GM23338 (cell line): ENCODE data around the gene ATAD2B. TPM values are rescaled to one million over a fixed set of nuclear protein-coding genes. Genes with fewer than 3 reads are reported as not detected.

Experiments
- ATAC-seq: fragments of 200-7000 bp; cut with Tn5 transposase; 3 replicates; pipeline ENCODE4 v1.9.1; 2020
- DNase-seq: peaks from one replicate; pipeline ENCODE4 v3.0.0-alpha.2; 2015; ENCODE audit warnings: low spot score
- H2AFZ ChIP-seq: fragments of 200-600 bp; sonication (generic); 2 replicates; pipeline ENCODE4 v1.8.0; 2016; ENCODE audit warnings: antibody characterized with exemption, mild to moderate bottlenecking, moderate library complexity
- H3F3A ChIP-seq: fragments of 200-600 bp; sonication (generic); replicated peaks from 2 replicates; pipeline ENCODE4 v1.8.0; 2017; ENCODE audit warnings: antibody characterized with exemption, mixed run types, low read depth
- H3K27ac ChIP-seq: fragments of 200-600 bp; sonication (generic); 2 replicates; pipeline ENCODE4 v1.6.1; 2016; ENCODE audit warnings: low read depth
- H3K27me3 ChIP-seq: fragments of 200-600 bp; sonication (generic); 2 replicates; pipeline ENCODE4 v1.8.0; 2016; ENCODE audit warnings: mild to moderate bottlenecking, mixed run types, moderate library complexity; ENCODE audit not compliant: insufficient read depth
- H3K36me3 ChIP-seq: fragments of 200-600 bp; sonication (generic); 2 replicates; pipeline ENCODE4 v1.8.0; 2016; ENCODE audit warnings: mild to moderate bottlenecking; ENCODE audit not compliant: insufficient read depth
- H3K4me1 ChIP-seq: fragments of 200-600 bp; sonication (generic); 2 replicates; pipeline ENCODE4 v1.8.0; 2016; ENCODE audit warnings: mild to moderate bottlenecking, moderate library complexity; ENCODE audit not compliant: insufficient read depth
- H3K4me2 ChIP-seq: fragments of 200-600 bp; sonication (generic); 2 replicates; pipeline ENCODE4 v1.7.1; 2017; ENCODE audit warnings: mixed run types
- H3K4me3 ChIP-seq: fragments of 200-600 bp; sonication (generic); 2 replicates; pipeline ENCODE4 v1.6.1; 2016; ENCODE audit warnings: mixed run types
- H3K79me2 ChIP-seq: fragments of 200-600 bp; sonication (generic); replicated peaks from 2 replicates; pipeline ENCODE4 v1.8.0; 2017; ENCODE audit warnings: mild to moderate bottlenecking; ENCODE audit not compliant: insufficient read depth
- H3K9me2 ChIP-seq: fragments of 200-600 bp; sonication (generic); 2 replicates; pipeline ENCODE4 v1.8.0; 2017; ENCODE audit not compliant: insufficient read depth
- H4K20me1 ChIP-seq: fragments of 200-600 bp; sonication (generic); replicated peaks from 2 replicates; pipeline ENCODE4 v1.8.0; 2017; ENCODE audit warnings: mild to moderate bottlenecking; ENCODE audit not compliant: insufficient read depth
- H3K27ac Mint-ChIP-seq: 2 replicates; pipeline ENCODE4 v1.8.0; 2020; ENCODE audit warnings: inconsistent platforms, mild to moderate bottlenecking, moderate library complexity, mixed read lengths
- H3K27me3 Mint-ChIP-seq: 3 replicates; pipeline ENCODE4 v1.8.0; 2022; ENCODE audit warnings: low read depth, mild to moderate bottlenecking, moderate library complexity, mixed read lengths, inconsistent platforms; ENCODE audit not compliant: insufficient read depth, poor library complexity
- H3K36me3 Mint-ChIP-seq: 3 replicates; pipeline ENCODE4 v1.8.0; 2021; ENCODE audit warnings: low read depth, mild to moderate bottlenecking, inconsistent platforms, moderate library complexity, mixed read lengths
- H3K4me1 Mint-ChIP-seq: 3 replicates; pipeline ENCODE4 v1.8.0; 2020; ENCODE audit warnings: mild to moderate bottlenecking, inconsistent platforms, mixed read lengths
- H3K4me3 Mint-ChIP-seq: 3 replicates; pipeline ENCODE4 v1.8.0; 2021; ENCODE audit warnings: moderate library complexity, mild to moderate bottlenecking, inconsistent platforms, mixed read lengths
- H3K9me3 Mint-ChIP-seq: 3 replicates; pipeline ENCODE4 v1.8.0; 2020; ENCODE audit warnings: moderate library complexity, mild to moderate bottlenecking, inconsistent platforms, mixed read lengths
- CREB1 ChIP-seq: fragments of 250-450 bp; sonication (Bioruptor Pico); IDR thresholded peaks from 2 replicates; pipeline ENCODE4 v1.5.0; 2020; ENCODE audit warnings: low read depth, mild to moderate bottlenecking, moderate library complexity
- CTCF ChIP-seq, 2 experiments: fragments of 200-600 bp in 1 of 2; sonication (generic) in 1 of 2; conservative IDR thresholded peaks; 2 replicates each; pipeline versions ENCODE4 v1.5.1 to v1.6.1; 2016 to 2017; ENCODE audit warnings: antibody characterized with exemption in 2 of 2, low read depth in 2 of 2, mild to moderate bottlenecking in 2 of 2, moderate library complexity in 1 of 2
- JUNB ChIP-seq: IDR thresholded peaks from one replicate; pipeline ENCODE4 v1.6.1; 2016; ENCODE audit warnings: antibody characterized with exemption; ENCODE audit not compliant: unreplicated experiment
- ZNF114 ChIP-seq: fragments of 250-450 bp; sonication (Bioruptor Pico); IDR thresholded peaks from 2 replicates; pipeline ENCODE4 v1.5.0; 2020; ENCODE audit warnings: mild to moderate bottlenecking, moderate library complexity
- polyA plus RNA-seq: library from polyadenylated mRNA; unstranded; fragments of >200 nt; fragmentation: Nextera tagmentation; extraction: Ambion mirVana; gene quantifications from 2 replicates; pipeline ENCODE4 v1.2.1, GENCODE V29; 2016
- total RNA-seq: library from RNA; depleted of rRNA; stranded (reverse); fragments of >200 nt; shearing (Covaris generic); gene quantifications from 2 replicates; pipeline ENCODE4 v1.2.3, GENCODE V29; 2014
- TF ChIP-seq, protein P1 (sequence below): IDR thresholded peaks from 2 replicates; pipeline ENCODE4 v1.6.1; 2016; ENCODE audit warnings: antibody characterized with exemption
- TF ChIP-seq, protein P2 (sequence below): fragments of 250-450 bp; sonication (Bioruptor Pico); IDR thresholded peaks from 2 replicates; pipeline ENCODE4 v1.5.0; 2020; ENCODE audit warnings: mild to moderate bottlenecking, moderate library complexity

Gene ATAD2B
- total and polyA plus RNA-seq, 2 experiments from 2014 or later: 12.4 to 19.3 TPM

- TF ChIP-seq CTCF (conservative IDR thresholded peaks at IDR 0.05; ENCODE audit: low read depth in 2 of 2): no peak
Observed at GRCh38 chr2:23901966-23902846, 24.7 kb downstream of the ATAD2B start (continued).

- Mint-ChIP-seq H3K27me3 (no peaks in the 10 kb centered on the region), H3K4me1 (peaks cover 14% of the 10 kb centered on the region; the same call in 2 of the 3 replicates), H3K9me3 (no peaks in the 10 kb centered on the region; the same call in 2 of the 3 replicates), H3K36me3 (peaks cover 3% of the 10 kb centered on the region; the same call in 1 of the 3 replicates), H3K27ac (no peak overlapping the region), H3K4me3 (no peak overlapping the region)
- no peaks in the 10 kb centered on the region for H3K4me1 ChIP-seq
- no peaks in the 10 kb centered on the region for H3K36me3 ChIP-seq
- DNase-seq (no peak), ATAC-seq (no peak)
- no peak for TF ChIP-seq JUNB
- no peak for TF ChIP-seq CREB1 (CRISPR knock-in tag)
- TF ChIP-seq, protein P1, sequence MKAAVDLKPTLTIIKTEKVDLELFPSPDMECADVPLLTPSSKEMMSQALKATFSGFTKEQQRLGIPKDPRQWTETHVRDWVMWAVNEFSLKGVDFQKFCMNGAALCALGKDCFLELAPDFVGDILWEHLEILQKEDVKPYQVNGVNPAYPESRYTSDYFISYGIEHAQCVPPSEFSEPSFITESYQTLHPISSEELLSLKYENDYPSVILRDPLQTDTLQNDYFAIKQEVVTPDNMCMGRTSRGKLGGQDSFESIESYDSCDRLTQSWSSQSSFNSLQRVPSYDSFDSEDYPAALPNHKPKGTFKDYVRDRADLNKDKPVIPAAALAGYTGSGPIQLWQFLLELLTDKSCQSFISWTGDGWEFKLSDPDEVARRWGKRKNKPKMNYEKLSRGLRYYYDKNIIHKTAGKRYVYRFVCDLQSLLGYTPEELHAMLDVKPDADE: no peak
- no peak for TF ChIP-seq ZNF114 (CRISPR knock-in tag)
- no peak overlapping the region for H3K4me2 ChIP-seq
- H3K4me3 ChIP-seq: no peak overlapping the region
- no peak overlapping the region for H2AFZ ChIP-seq
- H3K27me3 ChIP-seq: no peaks in the 10 kb centered on the region
- H3F3A ChIP-seq: no peaks in the 10 kb centered on the region
- no peak overlapping the region for H3K27ac ChIP-seq
- H3K79me2 ChIP-seq: peaks cover 93% of the 10 kb centered on the region
- no peaks in the 10 kb centered on the region; the same call in 1 of the 2 replicates for H3K9me2 ChIP-seq
- no peaks in the 10 kb centered on the region for H4K20me1 ChIP-seq
Observed at GRCh38 chr2:23900541-23901322, 26.2 kb downstream of the ATAD2B start.

- Mint-ChIP-seq H3K4me3 (no peak overlapping the region), H3K9me3 (no peaks in the 10 kb centered on the region; the same call in 2 of the 3 replicates), H3K27me3 (no peaks in the 10 kb centered on the region), H3K27ac (no peak overlapping the region), H3K4me1 (peaks cover 14% of the 10 kb centered on the region; the same call in 2 of the 3 replicates), H3K36me3 (peaks cover 3% of the 10 kb centered on the region; the same call in 1 of the 3 replicates)
- H3K27me3 ChIP-seq: no peaks in the 10 kb centered on the region
- DNase-seq (no peak), ATAC-seq (no peak)
- no peaks in the 10 kb centered on the region; the same call in 1 of the 2 replicates for H3K9me2 ChIP-seq
- no peaks in the 10 kb centered on the region for H3K4me1 ChIP-seq
- no peak overlapping the region for H2AFZ ChIP-seq
- no peaks in the 10 kb centered on the region for H4K20me1 ChIP-seq
- H3K79me2 ChIP-seq: peaks cover 87% of the 10 kb centered on the region
- no peaks in the 10 kb centered on the region for H3K36me3 ChIP-seq
- no peak overlapping the region for H3K4me2 ChIP-seq
- H3K27ac ChIP-seq: no peak overlapping the region
- no peaks in the 10 kb centered on the region for H3F3A ChIP-seq
- H3K4me3 ChIP-seq: no peak overlapping the region
- TF ChIP-seq CREB1 (CRISPR knock-in tag) (no peak), JUNB (no peak), ZNF114 (CRISPR knock-in tag) (no peak)
- TF ChIP-seq, protein P2, sequence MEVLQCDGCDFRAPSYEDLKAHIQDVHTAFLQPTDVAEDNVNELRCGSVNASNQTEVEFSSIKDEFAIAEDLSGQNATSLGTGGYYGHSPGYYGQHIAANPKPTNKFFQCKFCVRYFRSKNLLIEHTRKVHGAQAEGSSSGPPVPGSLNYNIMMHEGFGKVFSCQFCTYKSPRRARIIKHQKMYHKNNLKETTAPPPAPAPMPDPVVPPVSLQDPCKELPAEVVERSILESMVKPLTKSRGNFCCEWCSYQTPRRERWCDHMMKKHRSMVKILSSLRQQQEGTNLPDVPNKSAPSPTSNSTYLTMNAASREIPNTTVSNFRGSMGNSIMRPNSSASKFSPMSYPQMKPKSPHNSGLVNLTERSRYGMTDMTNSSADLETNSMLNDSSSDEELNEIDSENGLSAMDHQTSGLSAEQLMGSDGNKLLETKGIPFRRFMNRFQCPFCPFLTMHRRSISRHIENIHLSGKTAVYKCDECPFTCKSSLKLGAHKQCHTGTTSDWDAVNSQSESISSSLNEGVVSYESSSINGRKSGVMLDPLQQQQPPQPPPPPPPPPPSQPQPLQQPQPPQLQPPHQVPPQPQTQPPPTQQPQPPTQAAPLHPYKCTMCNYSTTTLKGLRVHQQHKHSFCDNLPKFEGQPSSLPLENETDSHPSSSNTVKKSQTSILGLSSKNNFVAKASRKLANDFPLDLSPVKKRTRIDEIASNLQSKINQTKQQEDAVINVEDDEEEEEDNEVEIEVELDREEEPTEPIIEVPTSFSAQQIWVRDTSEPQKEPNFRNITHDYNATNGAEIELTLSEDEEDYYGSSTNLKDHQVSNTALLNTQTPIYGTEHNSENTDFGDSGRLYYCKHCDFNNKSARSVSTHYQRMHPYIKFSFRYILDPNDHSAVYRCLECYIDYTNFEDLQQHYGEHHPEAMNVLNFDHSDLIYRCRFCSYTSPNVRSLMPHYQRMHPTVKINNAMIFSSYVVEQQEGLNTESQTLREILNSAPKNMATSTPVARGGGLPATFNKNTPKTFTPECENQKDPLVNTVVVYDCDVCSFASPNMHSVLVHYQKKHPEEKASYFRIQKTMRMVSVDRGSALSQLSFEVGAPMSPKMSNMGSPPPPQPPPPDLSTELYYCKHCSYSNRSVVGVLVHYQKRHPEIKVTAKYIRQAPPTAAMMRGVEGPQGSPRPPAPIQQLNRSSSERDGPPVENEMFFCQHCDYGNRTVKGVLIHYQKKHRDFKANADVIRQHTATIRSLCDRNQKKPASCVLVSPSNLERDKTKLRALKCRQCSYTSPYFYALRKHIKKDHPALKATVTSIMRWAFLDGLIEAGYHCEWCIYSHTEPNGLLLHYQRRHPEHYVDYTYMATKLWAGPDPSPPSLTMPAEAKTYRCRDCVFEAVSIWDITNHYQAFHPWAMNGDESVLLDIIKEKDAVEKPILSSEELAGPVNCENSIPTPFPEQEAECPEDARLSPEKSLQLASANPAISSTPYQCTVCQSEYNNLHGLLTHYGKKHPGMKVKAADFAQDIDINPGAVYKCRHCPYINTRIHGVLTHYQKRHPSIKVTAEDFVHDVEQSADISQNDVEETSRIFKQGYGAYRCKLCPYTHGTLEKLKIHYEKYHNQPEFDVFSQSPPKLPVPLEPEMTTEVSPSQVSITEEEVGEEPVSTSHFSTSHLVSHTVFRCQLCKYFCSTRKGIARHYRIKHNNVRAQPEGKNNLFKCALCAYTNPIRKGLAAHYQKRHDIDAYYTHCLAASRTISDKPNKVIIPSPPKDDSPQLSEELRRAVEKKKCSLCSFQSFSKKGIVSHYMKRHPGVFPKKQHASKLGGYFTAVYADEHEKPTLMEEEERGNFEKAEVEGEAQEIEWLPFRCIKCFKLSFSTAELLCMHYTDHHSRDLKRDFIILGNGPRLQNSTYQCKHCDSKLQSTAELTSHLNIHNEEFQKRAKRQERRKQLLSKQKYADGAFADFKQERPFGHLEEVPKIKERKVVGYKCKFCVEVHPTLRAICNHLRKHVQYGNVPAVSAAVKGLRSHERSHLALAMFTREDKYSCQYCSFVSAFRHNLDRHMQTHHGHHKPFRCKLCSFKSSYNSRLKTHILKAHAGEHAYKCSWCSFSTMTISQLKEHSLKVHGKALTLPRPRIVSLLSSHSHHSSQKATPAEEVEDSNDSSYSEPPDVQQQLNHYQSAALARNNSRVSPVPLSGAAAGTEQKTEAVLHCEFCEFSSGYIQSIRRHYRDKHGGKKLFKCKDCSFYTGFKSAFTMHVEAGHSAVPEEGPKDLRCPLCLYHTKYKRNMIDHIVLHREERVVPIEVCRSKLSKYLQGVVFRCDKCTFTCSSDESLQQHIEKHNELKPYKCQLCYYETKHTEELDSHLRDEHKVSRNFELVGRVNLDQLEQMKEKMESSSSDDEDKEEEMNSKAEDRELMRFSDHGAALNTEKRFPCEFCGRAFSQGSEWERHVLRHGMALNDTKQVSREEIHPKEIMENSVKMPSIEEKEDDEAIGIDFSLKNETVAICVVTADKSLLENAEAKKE (CRISPR knock-in tag): no peak
Observed at GRCh38 chr2:23900133-23900532, 26.8 kb downstream of the ATAD2B start.
